Ammon's horn (tissue), 1 donor: ENCODE data around the gene MANEAL.
A peak's percentile ranks its signal among the peaks of the same experiment; 100 is the strongest.
"Not testable (repeated sequence)": the region's sequence is repeated elsewhere in the genome, so short reads cannot be mapped to it uniquely, and the experiment has no call there.

Source experiments
- DNase-seq: peaks from one replicate; pipeline ENCODE4 v3.0.0-alpha.2; 2016; ENCODE audit warnings: low spot score

MANEAL gene

GRCh38 chr1:37793773-37794371, at the start of gene MANEAL:
MANEAL (plus strand) TSS chr1:37793847; CDS start chr1:37794183, 336 bp downstream.
- DNase-seq, result peak; percentile 57

GRCh38 chr1:37746806-37747205, 46.8 kb upstream of the MANEAL start:
- no peak for DNase-seq

GRCh38 chr1:37748565-37748964, 45.1 kb upstream of the MANEAL start:
- no peak for DNase-seq

GRCh38 chr1:37752213-37752582, 41.4 kb upstream of the MANEAL start:
- DNase-seq, result no peak

GRCh38 chr1:37752583-37753471, 40.8 kb upstream of the MANEAL start:
- DNase-seq, result peak; percentile 8

GRCh38 chr1:37753473-37754321, 40.0 kb upstream of the MANEAL start:
- no peak for DNase-seq

GRCh38 chr1:37755290-37755689, 38.4 kb upstream of the MANEAL start:
- no peak for DNase-seq

GRCh38 chr1:37755951-37756560, 37.6 kb upstream of the MANEAL start:
- no peak for DNase-seq

GRCh38 chr1:37759451-37759850, 34.2 kb upstream of the MANEAL start:
- no peak for DNase-seq

- no peak for DNase-seq
These were observed 32.1 kb upstream of the MANEAL start for GRCh38 chr1:37761416-37762095.

- no peak for DNase-seq
These were observed 31.1 kb upstream of the MANEAL start for GRCh38 chr1:37762516-37762915.

- no peak for DNase-seq
These were observed 29.7 kb upstream of the MANEAL start for GRCh38 chr1:37763791-37764413.

GRCh38 chr1:37764414-37764825, 29.2 kb upstream of the MANEAL start:
- DNase-seq, result no peak

- DNase-seq, result peak; percentile 69
These were observed 28.7 kb upstream of the MANEAL start, which contains the start of gene EPHA10 for GRCh38 chr1:37764888-37765441. EPHA10 (minus strand) TSS chr1:37765120; CDS start chr1:37765066, 54 bp downstream.

- DNase-seq, result peak; percentile 23
These were observed 27.6 kb upstream of the MANEAL start for GRCh38 chr1:37765916-37766664.

- no peak for DNase-seq
These were observed 26.2 kb upstream of the MANEAL start for GRCh38 chr1:37767488-37767887.

GRCh38 chr1:37771440-37771839, 22.2 kb upstream of the MANEAL start:
- not testable (repeated sequence) for DNase-seq

GRCh38 chr1:37776946-37777516, 16.6 kb upstream of the MANEAL start:
- DNase-seq, result no peak

GRCh38 chr1:37778654-37779053, 15.0 kb upstream of the MANEAL start:
- no peak for DNase-seq
